Activated T-helper 1 cell treated with Interleukin-2 at 50 U/mL for 16 hours (primary cell): ENCODE measurements around the gene FAM193B.
"Not testable (repeated sequence)": the region's sequence is repeated elsewhere in the genome, so short reads cannot be mapped to it uniquely, and the experiment has no call there.

Experiments
- DNase-seq: peaks from one replicate; pipeline ENCODE4 v3.0.0-alpha.2; 2020; ENCODE audit warnings: low read depth

Gene FAM193B

GRCh38 chr5:177485753-177486152 lies 68.6 kb downstream of the FAM193B start:
- not testable (repeated sequence) for DNase-seq

DNA sequence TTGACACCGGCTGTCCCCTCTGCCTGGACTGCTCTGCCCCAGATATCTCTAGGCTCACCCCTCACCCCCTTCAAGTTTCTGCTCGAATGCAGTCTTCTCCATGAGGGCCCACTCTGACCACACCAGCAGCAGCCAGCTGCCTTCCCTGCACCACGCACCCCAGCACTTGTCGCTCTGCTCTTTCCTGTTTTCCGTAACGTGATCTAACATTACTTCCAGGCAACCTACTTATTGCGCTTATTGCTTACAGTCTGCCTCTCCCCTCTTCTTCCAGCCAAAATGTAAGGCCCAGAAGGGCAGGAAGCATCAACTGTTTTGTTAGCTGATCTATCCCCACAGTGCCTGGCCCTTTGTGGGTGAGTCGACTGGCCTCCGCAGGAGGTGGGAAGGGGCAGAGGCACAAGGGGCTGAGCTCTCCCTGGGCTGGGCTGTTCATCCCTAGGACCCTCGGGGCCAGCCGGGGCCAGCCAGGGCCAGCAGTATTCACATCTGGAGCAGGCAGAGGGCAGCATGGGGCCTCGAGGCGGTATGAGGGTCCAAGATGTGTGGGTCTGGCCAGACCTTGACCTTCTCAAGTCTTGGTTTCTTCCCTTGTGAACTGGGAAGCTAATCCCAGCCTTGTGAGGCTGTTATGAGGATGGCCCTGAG lies 69.3 kb downstream of the FAM193B start:
- no peak for DNase-seq

GRCh38 chr5:177483994-177484901 lies 70.1 kb downstream of the FAM193B start:
- DNase-seq: no peak

DNA sequence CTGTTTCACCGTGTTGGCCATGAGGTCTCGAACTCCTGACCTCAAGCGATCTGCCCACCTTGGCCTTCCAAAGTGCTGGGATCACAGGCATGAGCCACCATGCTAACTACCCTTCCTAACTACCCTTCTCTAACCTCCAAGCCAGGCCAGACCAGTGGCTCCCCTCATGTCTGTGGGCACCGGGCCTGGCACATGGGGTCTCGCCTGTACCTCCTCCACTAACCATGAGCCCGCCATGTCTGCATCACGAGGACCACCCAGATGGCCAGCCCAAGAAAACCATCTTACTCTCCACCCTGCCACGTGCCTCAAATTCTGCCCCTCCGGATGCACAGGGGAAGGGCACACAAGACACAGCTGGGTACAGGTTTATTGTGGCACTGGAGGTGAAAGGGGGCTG lies 71.3 kb downstream of the FAM193B start:
- no peak for DNase-seq

DNA sequence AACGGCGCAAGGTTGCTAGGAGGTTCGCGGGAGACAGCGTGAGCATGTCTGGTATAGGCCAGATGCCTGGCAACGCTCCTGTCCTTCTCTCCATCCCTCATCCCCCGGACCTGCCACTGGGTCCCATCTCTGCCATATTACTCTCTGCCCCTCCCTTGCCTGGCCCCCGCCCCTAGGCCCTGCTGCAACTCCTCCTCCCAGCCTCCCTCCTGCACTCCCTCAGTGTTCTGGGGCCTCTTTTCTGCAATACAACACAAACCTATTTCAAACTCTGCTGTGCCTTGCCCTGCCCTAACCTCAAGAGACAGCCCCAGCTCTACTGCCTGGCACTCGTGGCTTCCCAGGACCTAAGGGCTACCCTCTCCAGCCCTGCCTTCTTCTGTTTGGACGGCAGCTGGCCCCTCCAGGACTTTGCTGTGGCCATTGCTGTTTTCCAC lies 72.0 kb downstream of the FAM193B start:
- DNase-seq: no peak

DNA sequence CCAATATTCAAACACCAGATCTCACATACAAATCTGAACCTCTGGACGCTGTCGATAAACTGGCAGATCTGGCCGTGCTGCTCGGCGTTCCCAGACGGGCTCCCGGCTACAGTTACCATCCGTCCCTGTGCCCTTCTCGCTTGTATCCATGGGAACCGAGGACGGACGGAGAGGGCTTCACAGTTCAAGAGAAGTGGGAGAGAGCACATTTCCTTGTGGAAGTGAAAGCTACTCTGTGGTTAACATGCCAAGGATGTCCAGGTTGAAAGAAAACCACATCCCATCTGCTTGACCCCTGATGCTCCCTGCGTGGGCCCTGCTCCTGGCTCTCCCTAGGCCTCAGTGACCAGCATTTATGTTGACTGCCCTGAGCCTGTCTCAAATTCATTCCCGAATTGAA lies 74.6 kb downstream of the FAM193B start:
- no peak for DNase-seq

DNA sequence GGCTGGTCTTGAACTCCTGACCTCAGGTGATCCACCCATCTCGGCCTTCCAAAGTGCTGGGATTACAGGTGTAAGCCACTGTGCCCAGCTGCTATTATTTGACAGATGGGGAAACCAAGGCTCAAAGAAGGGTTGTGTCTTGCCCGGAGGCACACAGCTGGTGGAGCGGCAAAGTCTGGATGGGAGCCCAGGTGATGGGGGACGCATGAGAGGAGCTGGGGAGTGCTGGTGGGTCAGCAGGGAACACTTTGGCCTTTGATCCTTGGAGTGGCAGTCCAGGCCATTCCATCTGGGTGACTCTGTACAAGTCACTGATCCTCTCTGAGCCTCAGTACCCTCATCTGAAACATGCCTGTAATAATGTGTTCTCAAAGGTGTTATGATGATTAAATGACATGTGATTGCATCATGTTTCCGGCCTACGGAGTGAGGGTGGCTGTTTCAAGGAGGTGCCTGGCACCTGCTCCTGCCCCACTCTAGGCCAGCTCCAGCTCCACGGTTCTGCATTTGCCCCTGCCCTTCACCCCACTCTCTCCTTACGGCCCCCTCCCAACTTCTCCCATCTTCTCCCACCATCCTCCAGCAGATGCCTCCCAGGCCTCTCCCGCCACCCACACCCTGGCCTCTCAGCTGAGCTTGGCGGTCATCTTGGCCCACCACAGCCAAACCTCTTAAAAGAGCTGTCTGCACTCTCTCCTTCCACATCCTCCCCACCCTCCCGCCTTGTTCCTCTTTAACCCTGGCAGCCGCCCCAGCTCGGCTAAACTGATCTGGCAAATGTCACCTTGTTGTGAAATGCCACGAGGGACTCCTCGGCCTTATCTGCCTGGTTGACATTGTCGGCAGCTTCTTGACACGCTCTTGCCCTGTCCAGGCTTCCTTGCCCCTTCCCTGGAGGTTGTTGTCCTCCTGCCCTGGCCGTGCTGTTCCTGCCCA lies 75.4 kb downstream of the FAM193B start:
- DNase-seq: no peak

- DNase-seq: no peak
These were observed 76.5 kb downstream of the FAM193B start for GRCh38 chr5:177477701-177478477.

DNA sequence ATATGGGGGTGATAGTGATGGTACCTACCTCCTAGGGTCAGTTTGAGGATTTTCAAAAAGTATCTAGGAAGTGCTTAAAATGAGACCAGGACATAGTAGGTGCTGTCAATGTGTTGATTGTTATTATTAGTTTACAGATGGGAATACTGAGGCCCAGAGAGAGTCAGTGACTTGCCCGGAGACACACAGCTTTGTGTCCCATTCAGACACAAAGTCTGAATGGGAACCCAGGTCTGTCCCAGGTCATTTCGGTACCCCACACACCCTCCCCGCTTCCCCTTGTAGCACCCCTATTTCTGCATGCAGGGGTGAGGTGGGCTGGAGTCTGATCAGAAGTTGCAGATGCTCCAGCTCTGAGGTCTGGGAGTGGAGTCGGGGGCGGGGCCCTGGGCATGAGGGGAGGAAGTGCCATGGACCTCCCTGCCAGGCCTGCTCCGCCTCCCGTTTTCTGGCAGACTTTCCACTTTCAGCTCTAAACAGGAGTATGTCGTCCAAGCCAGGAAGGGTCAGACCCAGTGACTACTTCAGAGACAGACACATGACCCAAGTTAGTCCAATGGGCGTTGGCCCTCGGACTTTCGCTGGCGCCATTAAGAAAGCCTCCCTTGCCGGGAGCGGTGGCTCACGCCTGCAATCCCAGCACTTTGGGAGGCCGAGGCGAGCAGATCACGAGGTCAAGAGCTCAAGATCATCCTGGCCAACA lies 77.7 kb downstream of the FAM193B start:
- DNase-seq: no peak

DNA sequence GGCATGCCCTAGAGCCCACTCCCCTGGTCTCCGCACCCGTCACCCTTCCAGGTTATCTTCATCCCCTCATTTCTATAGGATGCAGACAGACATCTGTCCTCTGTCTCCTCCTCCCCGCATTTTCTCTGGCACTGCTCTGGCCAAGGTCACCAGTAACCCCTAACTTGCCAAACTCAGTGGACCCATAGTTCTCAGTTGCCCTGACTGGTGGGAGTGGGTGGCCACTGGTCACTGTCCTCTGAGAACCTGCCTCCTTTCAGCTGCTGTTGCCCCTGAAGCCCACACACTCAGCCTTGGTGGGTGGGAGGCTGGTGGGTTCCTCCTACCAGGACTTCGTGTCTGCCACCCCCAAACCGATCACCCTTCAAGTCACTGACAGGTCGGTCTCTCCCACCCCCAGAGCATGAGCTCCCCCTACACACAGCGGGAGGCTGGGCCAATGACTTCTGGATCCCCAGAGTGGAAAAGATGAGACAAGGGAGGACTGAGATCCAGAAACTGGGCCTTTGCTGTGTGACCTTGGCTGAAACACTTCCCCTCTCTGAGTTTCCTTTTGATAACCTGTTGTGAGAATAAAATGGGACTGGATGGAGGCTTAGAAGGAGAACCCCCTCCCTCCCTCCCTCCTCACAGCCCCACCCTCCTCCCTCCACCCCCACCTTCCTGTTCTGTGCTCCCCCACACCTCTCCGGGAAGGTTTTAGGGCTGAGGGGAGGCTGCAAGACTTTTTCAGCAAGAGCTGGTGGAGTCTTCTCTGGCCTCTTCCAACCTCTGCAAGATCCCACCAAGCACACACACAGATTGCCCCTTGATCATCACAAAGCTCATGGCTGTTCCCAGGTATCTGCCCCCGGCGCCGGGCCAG lies 78.6 kb downstream of the FAM193B start:
- DNase-seq: no peak

GRCh38 chr5:177474846-177475562 lies 79.4 kb downstream of the FAM193B start:
- DNase-seq: no peak

DNA sequence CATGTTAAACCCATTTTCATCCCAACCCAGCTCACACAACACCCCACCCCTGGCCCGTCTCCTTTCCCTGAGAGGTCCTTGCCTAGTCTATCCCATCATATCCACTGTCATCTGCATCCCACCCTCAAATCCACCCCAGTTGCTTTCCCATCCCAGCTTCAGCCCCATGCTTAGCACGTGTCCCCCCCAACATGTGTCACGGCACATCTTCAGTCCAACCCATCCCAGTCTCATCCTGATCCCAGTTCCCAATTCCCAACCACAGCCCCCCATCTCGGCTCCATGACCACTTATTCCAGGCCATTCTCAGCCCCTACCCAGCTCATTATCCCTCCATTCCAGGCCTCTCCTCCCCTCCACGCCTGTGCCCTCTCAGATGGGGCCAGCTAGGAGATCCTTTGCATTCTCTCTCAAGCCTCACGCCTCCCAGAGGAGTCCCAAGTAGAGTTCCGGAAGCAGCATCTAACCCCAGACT lies 80.3 kb downstream of the FAM193B start:
- no peak for DNase-seq

DNA sequence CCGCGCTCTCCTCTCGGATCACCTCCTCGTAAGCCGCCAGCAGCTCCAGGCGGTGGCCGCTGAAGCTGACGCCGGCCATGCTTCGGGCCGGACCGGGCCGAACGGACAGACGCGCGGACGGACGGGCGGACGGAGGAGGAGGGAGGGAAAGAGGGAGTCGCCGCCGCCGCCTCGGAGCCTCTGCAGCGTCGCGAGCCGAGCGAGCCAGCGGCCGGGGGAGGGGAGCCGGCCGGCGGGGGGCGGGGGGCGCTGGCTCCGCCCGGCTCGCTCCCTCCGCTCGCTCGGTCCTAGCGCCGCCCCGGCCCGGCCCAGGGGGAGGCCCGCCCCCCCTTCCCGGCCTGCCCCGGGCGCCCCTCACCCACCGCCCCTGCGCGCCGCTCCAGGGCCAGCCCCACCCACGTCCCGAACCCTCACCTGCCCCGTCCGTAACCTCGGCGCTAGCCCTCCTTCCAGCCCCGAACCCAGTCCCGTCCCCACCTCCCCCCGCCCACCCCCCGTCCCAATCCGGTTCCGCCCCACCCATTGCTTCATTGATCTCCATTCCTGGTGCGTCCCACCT lies 80.8 kb downstream of the FAM193B start, which contains the start of gene DBN1:
Gene DBN1, minus strand, starts transcription at position 192 of the 559 bp plus-strand sequence. Its CDS starts 113 bp downstream, at position 79.
- no peak for DNase-seq

- DNase-seq: peak; percentile 18
These were observed 81.6 kb downstream of the FAM193B start for GRCh38 chr5:177472460-177473442.

- no peak for DNase-seq
These were observed 82.6 kb downstream of the FAM193B start for GRCh38 chr5:177471610-177472356.

DNA sequence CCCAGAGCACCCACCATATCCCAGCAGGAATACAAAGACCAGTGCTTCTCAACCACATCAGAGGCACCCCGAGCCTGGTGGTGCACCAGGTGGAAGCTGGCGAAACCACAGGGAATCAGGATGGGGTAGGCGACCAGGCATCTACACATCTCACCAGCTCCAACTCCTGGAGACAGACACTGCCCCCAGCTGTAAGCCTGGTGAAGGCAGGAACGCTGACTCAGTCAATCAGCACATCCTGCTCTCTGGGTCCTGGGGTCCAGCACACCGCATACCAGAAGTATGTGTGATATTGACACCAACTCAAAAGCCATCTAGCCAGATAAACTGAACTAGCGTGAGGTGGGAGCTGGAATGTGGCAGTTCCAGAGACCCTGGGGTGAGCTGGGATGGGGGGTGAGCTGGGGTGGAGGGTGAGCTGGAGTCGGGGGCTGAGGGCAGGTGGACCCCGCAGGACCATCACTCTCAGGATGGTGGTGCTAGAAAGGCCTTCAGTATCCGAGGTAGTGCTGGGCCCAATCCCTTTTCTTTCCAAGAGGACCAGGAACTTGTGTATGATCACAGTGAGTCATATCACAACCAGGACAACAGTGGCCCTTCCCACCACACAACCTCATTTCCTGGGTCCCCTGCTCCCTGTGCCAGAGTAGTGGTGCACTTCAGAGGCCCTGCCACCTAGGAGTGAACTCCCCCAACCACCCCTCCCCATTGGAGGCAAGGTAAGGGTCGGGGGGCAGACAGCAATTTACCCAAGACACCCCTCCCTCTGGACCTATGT lies 83.4 kb downstream of the FAM193B start:
- no peak for DNase-seq
